ENCODE results near the gene SPATA2L. TPM values are rescaled to one million over a fixed set of nuclear protein-coding genes. Genes with fewer than 3 reads are reported as not detected.

Gene SPATA2L
- total and polyA plus RNA-seq, 2 of the 8 experiments (the other 6 are each of a cell fraction or from before 2014, with no cell fraction given), result 9.3 to 12.5 TPM

- no peak overlapping the region for H2BK20ac ChIP-seq (ENCODE audit: low read length)
- no peak overlapping the region for H3K56ac ChIP-seq (replicated peaks; ENCODE audit: insufficient read length, low read depth, low read length)
- no peak for DNase-seq (ENCODE audit: low read depth in 1 of 2, low spot score in 2 of 2)
- H3K79me2 ChIP-seq (ENCODE audit: control insufficient read depth in 1 of 2, insufficient read depth in 2 of 2, low read length in 2 of 2), result no peaks in the 10 kb centered on the region
- H2BK12ac ChIP-seq (ENCODE audit: low read depth, low read length), result no peak overlapping the region
- CTCF ChIA-PET (ENCODE audit: partially characterized antibody), result interaction anchor here (0.7 to 2.0 kb wide), 3 partner anchors 10 to 23 kb away, joined by 3 to 7 read pairs (median 5); no protein-coding TSS in a partner anchor
- no peak overlapping the region for H2BK120ac ChIP-seq (replicated peaks; ENCODE audit: low read depth, low read length)
- H3K4ac ChIP-seq (replicated peaks; ENCODE audit: insufficient read length, low read depth, low read length), result no peak overlapping the region
- H3K4me3 ChIP-seq (ENCODE audit: extremely low read depth in 1 of 4, insufficient read depth in 2 of 4, low read depth in 3 of 4, low read length in 4 of 4), result no peak overlapping the region
- no peak overlapping the region for H3K14ac ChIP-seq (ENCODE audit: insufficient read length)
- H4K20me1 ChIP-seq (replicated peaks in 1 of 2; ENCODE audit: control insufficient read depth in 1 of 2, insufficient read depth in 2 of 2, low read length in 2 of 2), result peaks cover 4 to 10% of the 10 kb centered on the region in 2 experiments
- 92% methylated on average over 14 of the region's 18 CpGs; no CpG with 5 or more reads in 1 of the 2 experiments for WGBS, 2 experiments (ENCODE audit: extremely low coverage in 1 of 2, insufficient coverage in 1 of 2, insufficient read length in 1 of 2, insufficient replicate concordance in 2 of 2, low coverage in 1 of 2, low lambda C conversion rate in 2 of 2, missing lambda C conversion rate in 1 of 2)
- POLR2A ChIA-PET (ENCODE audit: partially characterized antibody), result interaction anchor here (0.9 to 16.1 kb wide), 5 partner anchors 9 to 195 kb away, joined by 3 to 193 read pairs (median 5); partner anchors contain the start of gene VPS9D1
- H2BK5ac ChIP-seq (ENCODE audit: low read depth, low read length), result no peak overlapping the region
- no peak overlapping the region for H3K4me2 ChIP-seq (ENCODE audit: insufficient read depth in 1 of 2, low read depth in 2 of 2, low read length in 2 of 2)
- H4K5ac ChIP-seq (ENCODE audit: insufficient read length, low read depth, low read length), result no peak overlapping the region
- peaks cover 0 to 6% (median 3%) of the 10 kb centered on the region in 4 experiments; a peak in 4 of 7 replicates for H3K4me1 ChIP-seq (replicated peaks in 1 of 4; ENCODE audit: control insufficient read depth in 3 of 4, insufficient read depth in 4 of 4, low read length in 3 of 4)
- peak overlapping the region; percentile 12; the same call in 1 of the 2 replicates for H4K8ac ChIP-seq (ENCODE audit: extremely low read depth, insufficient read depth, low read length)
- H3K79me1 ChIP-seq (ENCODE audit: low read depth, low read length), result no peaks in the 10 kb centered on the region
- no peak overlapping the region for H2AK5ac ChIP-seq (ENCODE audit: low read depth, low read length)
- H2AFZ ChIP-seq (ENCODE audit: low read length), result no peak overlapping the region
- H3K23me2 ChIP-seq (ENCODE audit: low read depth, low read length), result no peaks in the 10 kb centered on the region
- FAIRE-seq, result no peak
- no peaks in the 10 kb centered on the region for H3K9me3 ChIP-seq (ENCODE audit: insufficient read depth in 2 of 2, low read depth in 1 of 2, low read length in 1 of 2)
- no peak overlapping the region for H3K18ac ChIP-seq (ENCODE audit: extremely low read depth, low read length)
- H2BK15ac ChIP-seq (ENCODE audit: low read length), result no peak overlapping the region
- H3K27me3 ChIP-seq (replicated peaks in 1 of 4; ENCODE audit: control insufficient read depth in 3 of 4, extremely low read depth in 1 of 4, insufficient read depth in 3 of 4, low read length in 3 of 4), result peaks cover 0 to 11% (median 5%) of the 10 kb centered on the region in 4 experiments; a peak in 5 of 7 replicates
- no peak overlapping the region for H3K9ac ChIP-seq (replicated peaks in 1 of 4; ENCODE audit: extremely low read depth in 1 of 4, low read depth in 3 of 4, low read length in 3 of 4)
- H3K27ac ChIP-seq (ENCODE audit: low read depth, low read length), result no peak overlapping the region
- H4K91ac ChIP-seq (replicated peaks; ENCODE audit: insufficient read length, low read length), result no peak overlapping the region
- H3K23ac ChIP-seq (ENCODE audit: insufficient read length), result no peak overlapping the region
- peaks cover 0 to 3% (median 1%) of the 10 kb centered on the region in 4 experiments; a peak in 4 of 8 replicates for H3K36me3 ChIP-seq (ENCODE audit: control insufficient read depth in 2 of 4, insufficient read depth in 4 of 4, low read length in 3 of 4)
- no peak for TF ChIP-seq RAD21 (IDR thresholded peaks at IDR 0.05 in 1 of 2, conservative IDR thresholded peaks at IDR 0.05 in 1 of 2; ENCODE audit: low read depth in 2 of 2, low read length in 2 of 2)
- TF ChIP-seq SP2 (IDR thresholded peaks at IDR 0.05; ENCODE audit: low read length), result no peak
- no peak for TF ChIP-seq BRCA1 (IDR thresholded peaks at IDR 0.05; ENCODE audit: low read depth, low read length)
- TF ChIP-seq PHF8 (conservative IDR thresholded peaks at IDR 0.05; ENCODE audit: low read depth, low read length), result no peak
- TF ChIP-seq BACH1 (IDR thresholded peaks at IDR 0.05; ENCODE audit: low read length), result no peak
- TF ChIP-seq TCF12 (IDR thresholded peaks at IDR 0.05; ENCODE audit: low read depth, low read length), result no peak
These were observed 27.8 kb upstream of the SPATA2L start for GRCh38 chr16:89729293-89729692.

All from H1 (cell line).